GM12878 (cell line): ENCODE data around the gene EPHB2. TPM values are rescaled to one million over a fixed set of nuclear protein-coding genes. Genes with fewer than 3 reads are reported as not detected.

ENCODE experiments used
- ATAC-seq: fragments of 200-7000 bp; cut with Tn5 transposase; 3 replicates; pipeline ENCODE4 v1.9.1; 2020; ENCODE audit warnings: mild to moderate bottlenecking, moderate library complexity
- BruUV-seq: library from RNA; stranded (reverse); fragments of 400-500 nt; replicated peaks from 2 replicates; lab custom pipeline; 2021; lab: Mats Ljungman, UMichigan
- CTCF ChIA-PET: fragments of 300-600 bp; sonication (Branson Sonifier 250); formaldehyde crosslinking; extraction: SDS; loops from one replicate; lab custom pipeline; 2021; ENCODE audit warnings: inconsistent platforms; lab: Yijun Ruan, JAX
- POLR2A ChIA-PET: fragments of 350-600 bp; formaldehyde crosslinking; extraction: SDS; loops from one replicate; lab custom pipeline; 2021; ENCODE audit warnings: inconsistent platforms; lab: Charles Lee
- RAD21 ChIA-PET: fragments of 300-600 bp; sonication (Branson Sonifier 250); formaldehyde crosslinking; loops from one replicate; lab custom pipeline; 2023; ENCODE audit warnings: antibody characterized with exemption; ENCODE audit not compliant: unreplicated experiment; lab: Charles Lee
- SMC1A ChIA-PET: fragments of 300-600 bp; sonication (Branson Sonifier 250); formaldehyde crosslinking; loops from one replicate; lab custom pipeline; 2023; ENCODE audit not compliant: unreplicated experiment, uncharacterized antibody; lab: Charles Lee
- DNase-seq: peaks from one replicate; pipeline ENCODE4 v3.0.0-alpha.2; 2011; ENCODE audit warnings: low read depth, low spot score
- FAIRE-seq: peaks from 3 replicates; lab custom pipeline; 2011; peaks lifted over from hg19 to GRCh38; lab: Jason Lieb, UNC
- H2AFZ ChIP-seq: 2 replicates; pipeline ENCODE4 v1.6.0; 2011; ENCODE audit warnings: low read depth, low read length, control low read depth; ENCODE audit not compliant: control insufficient read depth
- H3K27ac ChIP-seq: 2 replicates; pipeline ENCODE4 v1.5.1; 2011; ENCODE audit warnings: control low read depth; ENCODE audit not compliant: control insufficient read depth, insufficient read depth
- H3K27me3 ChIP-seq, 2 experiments: replicated peaks in 1 of 2; 2 replicates each; pipeline versions ENCODE4 v1.6.0 to v1.6.1; 2011; ENCODE audit warnings: low read length in 1 of 2; ENCODE audit not compliant: control insufficient read depth in 2 of 2, insufficient read depth in 2 of 2
- H3K36me3 ChIP-seq, 2 experiments: 2 replicates each; pipeline ENCODE4 v1.5.1; 2011; ENCODE audit warnings: low read length in 1 of 2; ENCODE audit not compliant: control insufficient read depth in 2 of 2, insufficient read depth in 2 of 2
- H3K4me1 ChIP-seq: 2 replicates; pipeline ENCODE4 v1.6.1; 2011; ENCODE audit warnings: mild to moderate bottlenecking, low read length, moderate library complexity, mixed read lengths; ENCODE audit not compliant: control insufficient read depth, insufficient read depth
- H3K4me2 ChIP-seq: 2 replicates; pipeline ENCODE4 v1.6.0; 2011; ENCODE audit warnings: control low read depth; ENCODE audit not compliant: control insufficient read depth, insufficient read depth
- H3K4me3 ChIP-seq: fragments of 200-600 bp; sonication (generic); 2 replicates; pipeline ENCODE4 v1.5.1; 2016
- H3K79me2 ChIP-seq: 2 replicates; pipeline ENCODE4 v1.6.0; 2011; ENCODE audit warnings: low read length; ENCODE audit not compliant: control insufficient read depth, insufficient read depth
- H3K9ac ChIP-seq: 2 replicates; pipeline ENCODE4 v1.8.0; 2011; ENCODE audit warnings: low read length, control low read depth, mixed read lengths; ENCODE audit not compliant: control insufficient read depth, insufficient read depth
- H3K9me3 ChIP-seq: replicated peaks from 3 replicates; pipeline ENCODE4 v1.5.1; 2011; ENCODE audit warnings: mild to moderate bottlenecking, low read length; ENCODE audit not compliant: control insufficient read depth, insufficient read depth
- H4K20me1 ChIP-seq: 2 replicates; pipeline ENCODE4 v1.6.0; 2011; ENCODE audit not compliant: control insufficient read depth, insufficient read depth
- BACH1 ChIP-seq: fragments of 450-650 bp; IDR thresholded peaks from 2 replicates; pipeline ENCODE4 v1.6.1; 2017; ENCODE audit warnings: mild to moderate bottlenecking, borderline replicate concordance
- EED ChIP-seq: sonication (generic); IDR thresholded peaks from 2 replicates; pipeline ENCODE4 v1.6.1; 2016; ENCODE audit warnings: antibody characterized with exemption, low read depth
- EZH2 ChIP-seq: IDR thresholded peaks from 2 replicates; pipeline ENCODE4 v1.6.1; 2012; ENCODE audit warnings: low read depth, mild to moderate bottlenecking, control low read depth, inconsistent platforms, low read length, borderline replicate concordance; ENCODE audit not compliant: control insufficient read depth
- FOXK2 ChIP-seq: fragments of 450-650 bp; IDR thresholded peaks from 2 replicates; pipeline ENCODE4 v1.6.1; 2017; ENCODE audit warnings: mild to moderate bottlenecking, moderate library complexity
- NR2C2 ChIP-seq: IDR thresholded peaks from 2 replicates; pipeline ENCODE4 v1.6.1; 2011; ENCODE audit warnings: borderline replicate concordance, low read depth; ENCODE audit not compliant: control insufficient read depth, insufficient read length
- SIN3A ChIP-seq: IDR thresholded peaks from 2 replicates; pipeline ENCODE4 v1.6.1; 2012; ENCODE audit warnings: low read depth, low read length, improper control_type of control experiment
- SREBF1 ChIP-seq: IDR thresholded peaks from 2 replicates; pipeline ENCODE4 v1.6.1; 2012; ENCODE audit warnings: mild to moderate bottlenecking, low read length
- ZBED1 ChIP-seq: IDR thresholded peaks from 2 replicates; pipeline ENCODE4 v1.6.1; 2016; ENCODE audit warnings: borderline replicate concordance
- ZZZ3 ChIP-seq: IDR thresholded peaks from 2 replicates; pipeline ENCODE4 v1.6.1; 2011; ENCODE audit warnings: low read depth; ENCODE audit not compliant: control insufficient read depth, insufficient read length
- WGBS: methylation state at CpG from one replicate; pipeline ENCODE4 v1.1.6; 2016; ENCODE audit warnings: low lambda C conversion rate; ENCODE audit not compliant: insufficient replicate concordance, insufficient coverage; ENCODE audit errors: missing lambda C conversion rate; 5-methylcytosine and 5-hydroxymethylcytosine counted together
- in situ Hi-C: fragments of 300-500 bp; cut with MboI; formaldehyde crosslinking; loops from 9 replicates; pipeline ENCODE4 v1.14.3; 2018; ENCODE audit warnings: mixed read lengths
- intact Hi-C: fragments of 100-400 bp; cut with micrococcal nuclease; formaldehyde crosslinking; loops from one replicate; pipeline ENCODE4 v1.14.2; 2022; ENCODE audit not compliant: unreplicated experiment
- polyA plus RNA-seq, 11 experiments: library from polyadenylated mRNA; depleted of rRNA in 4 of 11; unstranded in 6 of 11; stranded (reverse) in 5 of 11; fragments of >200 nt; fragmentation: Nextera tagmentation in 4 of 11; fragmentation: Illumina TruSeq in 1 of 11; extraction: Ambion mirVana in 4 of 11; extraction: Trizol in 1 of 11; gene quantifications; 1 replicate in 1 of 11; 2 replicates in 10 of 11; pipeline versions ENCODE4 v1.2.1 to v1.2.3, GENCODE V29; 2011 to 2016; ENCODE audit warnings: inconsistent platforms in 2 of 11, missing spikeins in 2 of 11, low read depth in 1 of 11
- total RNA-seq, 4 experiments: library from RNA; depleted of rRNA in 3 of 4; stranded (reverse); fragments of >200 nt in 3 of 4; fragmentation: Illumina TruSeq in 1 of 4; extraction: Trizol in 1 of 4; gene quantifications; 2 replicates each; pipeline versions ENCODE4 v1.2.1 to v1.2.3, GENCODE V29; 2013 to 2021
- TF ChIP-seq, protein P1 (sequence below): fragments of 450-650 bp; conservative IDR thresholded peaks from 2 replicates; pipeline ENCODE4 v1.6.1; 2017; ENCODE audit warnings: mild to moderate bottlenecking, moderate library complexity
- TF ChIP-seq, protein P2 (sequence below): IDR thresholded peaks from 2 replicates; pipeline ENCODE4 v1.6.1; 2011; ENCODE audit warnings: low read depth, low read length, improper control_type of control experiment, borderline replicate concordance
- TF ChIP-seq, protein P3 (sequence below): fragments of 150-350 bp; IDR thresholded peaks from 2 replicates; pipeline ENCODE4 v1.6.1; 2016; ENCODE audit warnings: low read depth, low read length

The EPHB2 gene
- total and polyA plus RNA-seq, 10 of the 15 experiments (the other 5 are each of a cell fraction or from before 2014, with no cell fraction given), result 0.13 to 3.3 (median 0.92) TPM

DNA sequence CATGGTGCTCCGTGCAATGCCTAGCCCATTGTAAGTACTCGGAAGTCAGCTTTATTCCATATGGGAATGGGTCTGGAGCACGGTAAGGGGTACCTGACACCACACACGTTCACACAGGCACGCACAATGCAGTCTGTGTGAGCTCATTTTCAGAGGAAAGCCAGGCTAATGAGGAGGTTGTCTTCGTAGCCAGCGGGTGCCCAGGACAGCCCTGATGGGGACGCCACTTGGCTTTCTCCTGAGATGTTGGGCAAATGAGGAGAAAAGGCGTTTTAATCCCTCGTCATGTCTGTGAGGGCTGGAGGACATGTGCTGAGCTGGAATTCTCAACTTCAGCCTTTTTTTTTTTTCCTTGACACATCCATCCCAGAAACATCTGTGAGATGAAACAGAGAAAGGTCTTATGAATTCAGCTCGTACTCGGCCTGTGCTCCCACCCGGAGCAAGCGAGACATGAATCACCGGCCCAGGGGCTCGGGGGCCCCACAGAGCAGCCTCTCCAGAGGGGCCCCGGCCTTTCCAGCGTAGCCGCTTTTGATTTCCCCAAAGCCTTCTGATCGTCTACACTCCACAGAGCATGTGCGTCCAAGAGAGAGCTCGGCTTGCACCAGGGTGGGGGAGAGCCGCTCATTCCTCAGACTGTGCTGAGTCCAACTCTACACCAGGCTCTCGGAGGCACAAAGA, 125.1 kb downstream of the EPHB2 start (continued):
- TF ChIP-seq, protein P1, sequence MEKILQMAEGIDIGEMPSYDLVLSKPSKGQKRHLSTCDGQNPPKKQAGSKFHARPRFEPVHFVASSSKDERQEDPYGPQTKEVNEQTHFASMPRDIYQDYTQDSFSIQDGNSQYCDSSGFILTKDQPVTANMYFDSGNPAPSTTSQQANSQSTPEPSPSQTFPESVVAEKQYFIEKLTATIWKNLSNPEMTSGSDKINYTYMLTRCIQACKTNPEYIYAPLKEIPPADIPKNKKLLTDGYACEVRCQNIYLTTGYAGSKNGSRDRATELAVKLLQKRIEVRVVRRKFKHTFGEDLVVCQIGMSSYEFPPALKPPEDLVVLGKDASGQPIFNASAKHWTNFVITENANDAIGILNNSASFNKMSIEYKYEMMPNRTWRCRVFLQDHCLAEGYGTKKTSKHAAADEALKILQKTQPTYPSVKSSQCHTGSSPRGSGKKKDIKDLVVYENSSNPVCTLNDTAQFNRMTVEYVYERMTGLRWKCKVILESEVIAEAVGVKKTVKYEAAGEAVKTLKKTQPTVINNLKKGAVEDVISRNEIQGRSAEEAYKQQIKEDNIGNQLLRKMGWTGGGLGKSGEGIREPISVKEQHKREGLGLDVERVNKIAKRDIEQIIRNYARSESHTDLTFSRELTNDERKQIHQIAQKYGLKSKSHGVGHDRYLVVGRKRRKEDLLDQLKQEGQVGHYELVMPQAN, result no peak
- TF ChIP-seq, protein P2, sequence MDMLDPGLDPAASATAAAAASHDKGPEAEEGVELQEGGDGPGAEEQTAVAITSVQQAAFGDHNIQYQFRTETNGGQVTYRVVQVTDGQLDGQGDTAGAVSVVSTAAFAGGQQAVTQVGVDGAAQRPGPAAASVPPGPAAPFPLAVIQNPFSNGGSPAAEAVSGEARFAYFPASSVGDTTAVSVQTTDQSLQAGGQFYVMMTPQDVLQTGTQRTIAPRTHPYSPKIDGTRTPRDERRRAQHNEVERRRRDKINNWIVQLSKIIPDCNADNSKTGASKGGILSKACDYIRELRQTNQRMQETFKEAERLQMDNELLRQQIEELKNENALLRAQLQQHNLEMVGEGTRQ, result no peak
- no peak for TF ChIP-seq NR2C2
- no peak for TF ChIP-seq ZBED1
- TF ChIP-seq BACH1, result no peak
- no peak for TF ChIP-seq SREBF1
- no peak for TF ChIP-seq EZH2
- TF ChIP-seq ZZZ3, result no peak
- no peak for TF ChIP-seq FOXK2

- Histone ChIP-seq H4K20me1 (no peaks in the 10 kb centered on the region), H3K4me1 (no peaks in the 10 kb centered on the region), H3K36me3 (no peaks in the 10 kb centered on the region), H3K4me3 (no peak overlapping the region), H3K27me3 (peaks cover 0 to 3% of the 10 kb centered on the region in 2 experiments; a peak in 2 of 4 replicates), H3K79me2 (no peaks in the 10 kb centered on the region), H2AFZ (no peak overlapping the region), H3K4me2 (no peak overlapping the region), H3K9ac (no peak overlapping the region), H3K27ac (no peak overlapping the region), H3K9me3 (no peaks in the 10 kb centered on the region)
- TF ChIP-seq SIN3A (no peak), EED (no peak)
- TF ChIP-seq, protein P3, sequence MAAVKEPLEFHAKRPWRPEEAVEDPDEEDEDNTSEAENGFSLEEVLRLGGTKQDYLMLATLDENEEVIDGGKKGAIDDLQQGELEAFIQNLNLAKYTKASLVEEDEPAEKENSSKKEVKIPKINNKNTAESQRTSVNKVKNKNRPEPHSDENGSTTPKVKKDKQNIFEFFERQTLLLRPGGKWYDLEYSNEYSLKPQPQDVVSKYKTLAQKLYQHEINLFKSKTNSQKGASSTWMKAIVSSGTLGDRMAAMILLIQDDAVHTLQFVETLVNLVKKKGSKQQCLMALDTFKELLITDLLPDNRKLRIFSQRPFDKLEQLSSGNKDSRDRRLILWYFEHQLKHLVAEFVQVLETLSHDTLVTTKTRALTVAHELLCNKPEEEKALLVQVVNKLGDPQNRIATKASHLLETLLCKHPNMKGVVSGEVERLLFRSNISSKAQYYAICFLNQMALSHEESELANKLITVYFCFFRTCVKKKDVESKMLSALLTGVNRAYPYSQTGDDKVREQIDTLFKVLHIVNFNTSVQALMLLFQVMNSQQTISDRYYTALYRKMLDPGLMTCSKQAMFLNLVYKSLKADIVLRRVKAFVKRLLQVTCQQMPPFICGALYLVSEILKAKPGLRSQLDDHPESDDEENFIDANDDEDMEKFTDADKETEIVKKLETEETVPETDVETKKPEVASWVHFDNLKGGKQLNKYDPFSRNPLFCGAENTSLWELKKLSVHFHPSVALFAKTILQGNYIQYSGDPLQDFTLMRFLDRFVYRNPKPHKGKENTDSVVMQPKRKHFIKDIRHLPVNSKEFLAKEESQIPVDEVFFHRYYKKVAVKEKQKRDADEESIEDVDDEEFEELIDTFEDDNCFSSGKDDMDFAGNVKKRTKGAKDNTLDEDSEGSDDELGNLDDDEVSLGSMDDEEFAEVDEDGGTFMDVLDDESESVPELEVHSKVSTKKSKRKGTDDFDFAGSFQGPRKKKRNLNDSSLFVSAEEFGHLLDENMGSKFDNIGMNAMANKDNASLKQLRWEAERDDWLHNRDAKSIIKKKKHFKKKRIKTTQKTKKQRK, result no peak
- ChIA-PET RAD21 (no interaction called here), CTCF (interaction anchor here (0.5 to 2.2 kb wide), 3 partner anchors 133 to 866 kb away, joined by 3 to 5 read pairs (median 3); no protein-coding TSS in a partner anchor), POLR2A (no interaction called here), SMC1A (no interaction called here)
- in situ Hi-C loops (no loop called here), intact Hi-C loops (no loop called here)
- ATAC-seq, result no peak
- no peak for DNase-seq
- WGBS, result 0% methylated on average over 5 of the region's 5 CpGs
- BruUV-seq, result no TSS peak
- no peak for FAIRE-seq
Measured at GRCh38 chr1:22836850-22837249, 126.2 kb downstream of the EPHB2 start.
